ENCODE data around the gene FYN.

Gene FYN

DNA sequence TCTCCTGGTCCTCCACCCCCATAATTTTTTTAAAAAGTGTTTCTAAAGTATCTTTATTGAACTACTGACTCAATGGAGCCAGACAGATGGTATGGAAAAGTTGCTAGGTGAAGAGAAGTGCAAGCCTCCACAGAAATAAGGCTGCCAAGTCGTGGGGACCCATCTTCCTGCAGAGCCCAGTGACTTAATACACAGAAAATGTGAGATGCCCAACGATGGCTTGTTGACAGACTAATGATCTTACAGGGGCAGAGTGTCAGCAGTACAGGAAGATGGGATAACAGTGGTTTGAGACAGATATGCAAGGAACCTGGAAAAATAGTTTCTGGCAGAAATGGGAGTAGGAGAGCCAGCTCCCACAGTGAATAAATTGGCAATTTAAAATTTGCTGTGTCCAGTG lies 43.3 kb downstream of the FYN start:
- in situ Hi-C loops (cut with MboI; ENCODE audit: low pct_unique_long_range_greater_than_20kb, low sequenced_read_pairs, unreplicated experiment): no loop called here
- DNase-seq (ENCODE audit: low spot score): no peak
- TF ChIP-seq, protein P1, sequence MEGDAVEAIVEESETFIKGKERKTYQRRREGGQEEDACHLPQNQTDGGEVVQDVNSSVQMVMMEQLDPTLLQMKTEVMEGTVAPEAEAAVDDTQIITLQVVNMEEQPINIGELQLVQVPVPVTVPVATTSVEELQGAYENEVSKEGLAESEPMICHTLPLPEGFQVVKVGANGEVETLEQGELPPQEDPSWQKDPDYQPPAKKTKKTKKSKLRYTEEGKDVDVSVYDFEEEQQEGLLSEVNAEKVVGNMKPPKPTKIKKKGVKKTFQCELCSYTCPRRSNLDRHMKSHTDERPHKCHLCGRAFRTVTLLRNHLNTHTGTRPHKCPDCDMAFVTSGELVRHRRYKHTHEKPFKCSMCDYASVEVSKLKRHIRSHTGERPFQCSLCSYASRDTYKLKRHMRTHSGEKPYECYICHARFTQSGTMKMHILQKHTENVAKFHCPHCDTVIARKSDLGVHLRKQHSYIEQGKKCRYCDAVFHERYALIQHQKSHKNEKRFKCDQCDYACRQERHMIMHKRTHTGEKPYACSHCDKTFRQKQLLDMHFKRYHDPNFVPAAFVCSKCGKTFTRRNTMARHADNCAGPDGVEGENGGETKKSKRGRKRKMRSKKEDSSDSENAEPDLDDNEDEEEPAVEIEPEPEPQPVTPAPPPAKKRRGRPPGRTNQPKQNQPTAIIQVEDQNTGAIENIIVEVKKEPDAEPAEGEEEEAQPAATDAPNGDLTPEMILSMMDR (IDR thresholded peaks at IDR 0.05; ENCODE audit: extremely low read depth, insufficient read depth, missing control alignments): no peak

DNA sequence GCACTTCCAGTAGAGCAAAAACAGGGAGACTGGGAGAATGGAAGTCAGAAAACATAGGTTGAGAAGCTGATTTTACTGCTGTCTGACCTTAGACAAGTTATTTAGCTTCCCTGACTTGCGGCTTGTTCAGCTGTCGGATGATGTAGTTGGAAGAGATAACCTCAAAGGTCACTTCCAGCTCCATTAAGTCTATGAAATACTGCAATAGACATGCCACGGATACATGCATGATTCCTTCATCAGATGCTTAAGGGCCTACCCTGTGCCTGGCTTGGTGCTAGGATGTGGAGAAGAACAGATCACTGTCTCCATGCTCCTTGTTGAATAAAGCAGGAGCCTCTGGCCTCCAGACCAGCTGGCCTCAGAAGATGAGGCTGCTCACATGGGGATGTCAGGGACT lies 43.7 kb downstream of the FYN start:
- TF ChIP-seq, protein P1 (IDR thresholded peaks at IDR 0.05; ENCODE audit: extremely low read depth, insufficient read depth, missing control alignments): no peak
- in situ Hi-C loops (cut with MboI; ENCODE audit: low pct_unique_long_range_greater_than_20kb, low sequenced_read_pairs, unreplicated experiment): no loop called here
- DNase-seq (ENCODE audit: low spot score): no peak

DNA sequence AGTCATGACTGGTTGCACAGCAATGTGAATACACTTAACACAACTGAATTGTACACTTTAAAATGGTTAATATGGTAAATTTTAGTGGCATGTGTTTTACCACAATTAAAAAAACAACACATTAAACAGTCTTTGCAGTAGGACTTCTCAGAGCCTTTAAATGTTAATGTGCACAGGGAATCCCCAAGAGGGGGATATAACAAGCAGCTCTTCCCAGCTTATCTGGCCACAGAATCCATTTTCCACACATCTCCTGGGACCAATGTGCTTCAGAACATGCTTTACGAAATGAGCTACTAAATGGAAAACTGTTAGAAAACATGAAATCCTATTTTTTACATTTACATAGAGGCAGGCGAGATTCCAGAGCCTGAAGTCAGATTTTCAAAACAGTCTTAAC lies 44.4 kb downstream of the FYN start:
- DNase-seq (ENCODE audit: low spot score): no peak
- TF ChIP-seq, protein P1 (IDR thresholded peaks at IDR 0.05; ENCODE audit: extremely low read depth, insufficient read depth, missing control alignments): no peak
- in situ Hi-C loops (cut with MboI; ENCODE audit: low pct_unique_long_range_greater_than_20kb, low sequenced_read_pairs, unreplicated experiment): no loop called here

DNA sequence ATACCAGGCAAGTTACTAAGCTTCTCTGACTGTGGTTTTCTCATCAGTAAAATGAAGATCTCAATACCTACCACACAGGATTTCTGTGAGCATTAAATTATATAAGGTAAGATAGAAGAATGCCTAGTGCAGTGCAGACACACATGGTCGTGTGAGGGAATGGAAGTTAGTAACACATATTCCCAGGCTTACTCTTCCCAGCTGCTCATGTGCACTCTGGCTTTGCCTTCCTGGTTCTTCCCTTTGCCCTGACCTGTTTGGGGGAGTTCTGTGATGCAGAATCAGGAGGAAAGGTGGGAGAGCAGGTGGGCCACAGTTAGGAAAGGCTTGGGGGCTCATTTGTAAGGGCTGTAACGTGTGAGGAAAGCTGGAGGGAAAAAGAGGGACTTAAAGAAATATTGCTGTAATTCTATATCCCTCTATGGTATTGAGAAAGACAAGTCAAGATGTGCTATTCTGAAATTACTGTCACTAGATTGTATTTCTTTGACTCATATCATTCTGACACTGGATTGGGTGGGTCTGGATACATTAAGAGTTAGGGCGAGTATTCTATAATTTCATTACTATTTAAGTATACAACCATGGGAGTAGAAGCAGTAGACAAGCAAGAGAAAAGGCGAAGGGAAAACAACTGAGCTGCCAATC lies 47.7 kb downstream of the FYN start:
- no peak for DNase-seq (ENCODE audit: low spot score)
- in situ Hi-C loops (cut with MboI; ENCODE audit: low pct_unique_long_range_greater_than_20kb, low sequenced_read_pairs, unreplicated experiment): no loop called here
- TF ChIP-seq, protein P1 (IDR thresholded peaks at IDR 0.05; ENCODE audit: extremely low read depth, insufficient read depth, missing control alignments): no peak

DNA sequence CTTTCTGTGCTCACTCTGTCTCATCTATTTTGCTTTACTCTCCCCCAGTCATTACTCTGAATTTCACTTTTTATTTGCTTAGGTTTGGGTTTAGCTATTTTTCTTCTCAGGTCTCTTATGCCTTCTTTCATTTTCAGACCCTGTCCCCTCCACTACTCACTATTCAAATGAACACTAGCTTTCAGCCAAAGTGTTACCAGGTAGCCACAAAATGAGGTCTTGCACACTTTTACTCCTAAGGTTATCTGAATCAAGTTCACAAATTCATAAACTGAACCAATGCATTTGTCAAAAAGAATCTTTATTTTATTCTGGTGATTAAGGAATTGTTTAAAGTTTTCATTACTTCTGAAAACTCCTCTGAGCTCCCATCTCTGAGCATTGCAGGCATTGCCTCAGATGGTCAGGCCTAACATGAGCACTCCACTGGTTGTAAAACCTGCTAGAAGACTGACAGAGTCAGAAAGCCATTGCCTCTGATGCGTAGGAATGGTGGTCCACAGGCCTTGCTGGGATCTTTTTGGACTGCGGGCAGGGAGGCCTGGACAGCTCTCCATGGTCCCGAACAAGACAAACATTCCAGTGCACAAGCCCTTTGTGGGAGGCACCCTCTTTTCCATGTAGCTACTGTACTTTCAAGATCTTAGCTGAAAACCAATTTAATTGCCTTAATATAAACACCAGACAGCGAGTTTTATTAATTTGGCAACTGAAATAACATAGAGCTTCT lies 48.5 kb downstream of the FYN start:
- in situ Hi-C loops (cut with MboI; ENCODE audit: low pct_unique_long_range_greater_than_20kb, low sequenced_read_pairs, unreplicated experiment): no loop called here
- TF ChIP-seq, protein P1 (IDR thresholded peaks at IDR 0.05; ENCODE audit: extremely low read depth, insufficient read depth, missing control alignments): no peak
- DNase-seq (ENCODE audit: low spot score): no peak

DNA sequence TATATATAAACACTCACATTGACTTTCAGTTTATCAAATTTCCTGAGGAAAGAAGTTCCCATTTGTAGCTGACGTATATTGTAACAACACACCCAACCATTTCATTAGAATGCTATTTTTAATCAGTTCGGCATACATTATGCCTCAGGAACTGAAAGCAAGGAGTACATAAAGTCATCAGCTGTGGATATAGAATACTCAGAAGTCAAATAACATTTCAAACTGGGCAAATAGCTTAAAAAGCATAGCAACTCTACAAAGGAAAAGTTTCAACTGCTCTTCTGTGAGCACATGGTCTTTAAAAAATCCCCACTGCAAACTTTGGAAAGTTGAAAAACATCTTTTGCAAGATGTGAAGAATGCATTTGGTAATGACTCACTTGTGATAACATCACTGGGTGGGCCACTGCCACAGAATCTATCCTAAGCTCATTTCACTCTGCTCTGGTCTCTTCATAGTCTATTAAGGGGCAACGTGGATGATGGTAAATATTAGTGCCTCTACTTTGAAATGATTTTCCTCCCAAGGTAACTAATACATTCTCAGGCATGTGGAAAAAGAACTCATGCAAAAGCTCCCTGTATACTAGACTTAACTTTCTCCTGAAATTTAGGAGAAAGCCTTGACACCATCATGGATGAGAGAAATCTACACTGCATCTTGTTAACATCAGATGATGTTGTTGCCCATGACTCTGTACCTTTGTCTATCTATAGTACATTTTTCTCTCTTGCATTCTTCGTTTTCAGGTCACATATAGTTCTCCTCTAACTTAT lies 49.2 kb downstream of the FYN start:
- TF ChIP-seq, protein P1 (IDR thresholded peaks at IDR 0.05; ENCODE audit: extremely low read depth, insufficient read depth, missing control alignments): no peak
- no peak for DNase-seq (ENCODE audit: low spot score)
- in situ Hi-C loops (cut with MboI; ENCODE audit: low pct_unique_long_range_greater_than_20kb, low sequenced_read_pairs, unreplicated experiment): no loop called here
